HG02943 (cell line): ENCODE measurements around the gene KCTD13.
"Not testable (repeated sequence)": the region's sequence is repeated elsewhere in the genome, so short reads cannot be mapped to it uniquely, and the experiment has no call there.

ENCODE experiments used
- ATAC-seq: cut with Tn5 transposase; IDR thresholded peaks from one replicate; pipeline ENCODE4 v1.9.1; 2021; ENCODE audit warnings: mild to moderate bottlenecking, low read depth, moderate library complexity; ENCODE audit not compliant: unreplicated experiment

KCTD13 gene

DNA sequence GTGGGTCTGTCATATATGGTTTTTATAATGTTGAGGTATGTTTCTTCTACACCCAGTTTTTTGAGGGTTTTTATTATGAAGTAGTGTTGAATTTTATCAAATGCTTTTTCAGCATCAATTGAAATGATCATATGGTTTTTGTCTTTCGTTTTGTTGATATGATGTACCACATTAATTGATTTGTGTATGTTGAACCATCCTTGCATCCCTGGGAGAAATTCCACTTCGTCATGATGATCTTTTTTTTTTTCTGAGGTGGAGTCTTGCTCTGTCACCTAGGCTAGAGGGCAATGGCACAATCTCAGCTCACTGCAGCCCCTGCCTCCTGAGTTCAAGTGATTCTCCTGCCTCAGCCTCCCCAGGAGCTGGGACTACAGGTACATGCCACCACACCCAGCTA, 21.9 kb upstream of the KCTD13 start:
- ATAC-seq: no peak

- ATAC-seq: no peak
Observed at GRCh38 chr16:29943846-29944799, 18.1 kb upstream of the KCTD13 start.

GRCh38 chr16:29940656-29941055, 14.6 kb upstream of the KCTD13 start:
- ATAC-seq: no peak

GRCh38 chr16:29931750-29932149, 5.7 kb upstream of the KCTD13 start:
- ATAC-seq: not testable (repeated sequence)

GRCh38 chr16:29927070-29927905, 1.3 kb upstream of the KCTD13 start:
- no peak for ATAC-seq

- peak; percentile 6 for ATAC-seq
Observed at GRCh38 chr16:29926711-29927052, 656 bp upstream of the KCTD13 start.

- ATAC-seq: no peak
Observed at GRCh38 chr16:29925105-29925756, 795 bp downstream of the KCTD13 start.

DNA sequence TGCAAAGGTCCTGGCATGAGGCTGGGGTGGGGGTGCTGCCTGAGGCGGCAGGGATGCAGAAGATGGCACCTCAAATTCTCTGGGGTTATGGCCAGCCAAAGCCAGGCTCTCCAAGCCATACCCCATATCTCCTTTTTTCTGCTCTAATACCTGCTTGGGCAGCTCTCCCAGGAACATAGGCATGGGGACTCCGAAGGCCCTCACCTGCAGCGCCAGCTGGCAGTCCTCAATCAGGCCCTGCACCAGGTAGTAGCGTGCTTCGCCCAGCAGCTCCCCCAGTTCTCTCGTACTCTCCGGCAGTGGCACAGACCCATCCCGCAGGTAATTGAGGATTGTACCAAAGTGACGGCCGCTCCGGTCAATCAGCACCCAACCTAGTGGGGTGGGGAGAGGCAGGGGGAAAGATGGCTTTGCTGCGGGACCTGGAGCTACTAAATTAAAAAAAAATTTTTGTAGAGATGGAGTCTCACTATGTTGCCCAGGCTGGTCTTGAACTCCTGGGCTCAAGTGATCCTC, 3.0 kb downstream of the KCTD13 start:
- ATAC-seq: no peak

DNA sequence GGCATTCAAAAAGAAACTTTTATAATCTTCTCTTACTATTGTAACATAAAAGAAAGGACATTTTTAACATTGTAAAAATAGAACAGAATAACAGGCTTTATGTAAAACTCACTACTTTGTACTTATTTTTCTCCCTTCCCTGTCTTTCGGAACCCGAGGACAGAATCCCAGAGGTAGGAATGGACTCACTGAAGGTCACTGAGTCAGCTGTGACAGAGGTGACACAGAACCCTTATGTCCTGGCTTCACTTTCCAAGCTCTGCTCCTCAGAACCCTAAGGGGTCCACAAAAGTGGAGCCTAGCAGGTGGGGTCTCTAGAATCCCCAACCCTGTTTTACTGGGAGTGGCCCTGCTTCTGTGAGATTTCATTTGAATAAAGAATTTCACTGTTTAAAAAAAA, 3.7 kb downstream of the KCTD13 start:
- no peak for ATAC-seq

DNA sequence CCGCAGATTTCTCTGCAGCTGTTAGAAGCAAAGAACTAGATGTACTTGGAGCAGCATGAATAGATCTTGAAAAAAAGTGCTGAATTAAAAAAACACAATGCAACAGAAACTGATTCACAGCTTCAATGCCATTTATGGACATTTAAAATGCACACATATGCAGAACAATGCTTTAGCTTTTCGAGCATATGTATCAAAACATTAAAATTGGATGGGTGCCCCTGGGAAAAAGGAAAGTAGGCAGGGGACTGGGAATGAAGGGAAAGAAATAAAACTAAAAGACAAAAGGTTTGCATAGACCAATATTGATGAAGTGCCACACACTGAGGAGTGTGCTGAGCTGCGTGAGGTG, 5.0 kb downstream of the KCTD13 start:
- ATAC-seq: no peak

DNA sequence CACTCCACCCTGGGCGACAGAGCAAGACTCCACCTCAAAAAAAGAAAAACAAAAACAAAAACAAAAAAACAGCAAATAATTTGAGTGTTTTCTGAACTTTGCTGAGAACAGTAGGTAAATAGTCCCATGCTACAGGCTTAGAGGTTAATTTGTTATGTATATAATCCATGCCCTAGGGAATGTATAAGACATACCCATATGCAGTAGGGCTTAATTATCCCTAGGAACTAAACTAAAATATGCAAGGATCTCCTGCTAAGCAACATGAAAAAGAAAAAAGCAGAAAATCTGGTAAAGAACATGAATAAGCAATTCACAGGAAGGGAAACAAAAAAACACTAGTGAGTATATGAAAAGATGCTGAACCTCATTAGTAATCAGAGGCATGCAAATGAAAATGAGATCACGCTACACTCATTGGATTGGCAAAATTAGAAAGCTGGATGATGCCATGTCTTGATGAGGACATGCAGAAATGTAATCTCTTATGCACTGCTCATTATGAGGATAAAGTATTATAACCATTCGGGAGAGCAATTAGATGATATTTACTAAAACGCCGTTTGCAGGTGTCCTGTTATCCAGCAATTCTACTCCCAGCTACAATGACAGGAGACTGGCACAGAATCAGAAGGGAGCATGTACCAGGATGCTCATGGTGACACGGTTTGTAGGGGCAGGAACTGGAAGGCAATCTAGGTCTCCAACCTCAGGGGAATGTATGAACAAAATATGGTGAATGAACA, 5.6 kb downstream of the KCTD13 start:
- no peak for ATAC-seq

GRCh38 chr16:29916979-29917378, 9.0 kb downstream of the KCTD13 start:
- ATAC-seq: no peak

DNA sequence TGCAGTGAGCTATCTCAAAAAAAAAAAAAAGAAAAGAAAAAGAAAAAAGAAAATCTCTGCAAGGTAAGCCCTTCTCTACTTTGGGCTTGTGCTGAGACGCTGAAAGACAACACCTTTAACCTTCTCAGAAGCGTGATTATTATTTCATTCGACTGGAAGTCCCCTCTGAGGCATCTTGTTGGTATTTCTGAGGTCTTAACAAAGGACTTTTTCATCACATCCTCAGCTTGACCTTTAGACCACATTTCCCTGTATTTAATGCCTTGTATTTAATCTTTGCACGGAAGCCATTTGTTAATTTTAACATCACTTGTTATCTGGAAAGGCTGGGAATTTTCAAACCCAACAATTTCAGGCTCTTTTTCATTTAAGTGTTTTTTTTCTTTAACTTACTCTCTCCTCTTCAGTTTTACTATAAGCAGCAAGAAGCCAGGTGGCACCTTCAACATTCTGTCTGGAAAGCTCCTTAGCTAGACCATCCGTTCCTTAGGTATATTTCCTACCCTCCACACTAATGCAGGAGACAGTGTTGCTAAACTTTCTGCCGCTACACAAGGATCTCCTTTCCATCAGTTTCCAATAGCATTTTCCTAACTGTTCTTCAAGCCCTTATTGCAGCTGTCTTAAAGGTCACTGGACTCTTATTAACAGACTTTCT, 10.3 kb downstream of the KCTD13 start:
- no peak for ATAC-seq

DNA sequence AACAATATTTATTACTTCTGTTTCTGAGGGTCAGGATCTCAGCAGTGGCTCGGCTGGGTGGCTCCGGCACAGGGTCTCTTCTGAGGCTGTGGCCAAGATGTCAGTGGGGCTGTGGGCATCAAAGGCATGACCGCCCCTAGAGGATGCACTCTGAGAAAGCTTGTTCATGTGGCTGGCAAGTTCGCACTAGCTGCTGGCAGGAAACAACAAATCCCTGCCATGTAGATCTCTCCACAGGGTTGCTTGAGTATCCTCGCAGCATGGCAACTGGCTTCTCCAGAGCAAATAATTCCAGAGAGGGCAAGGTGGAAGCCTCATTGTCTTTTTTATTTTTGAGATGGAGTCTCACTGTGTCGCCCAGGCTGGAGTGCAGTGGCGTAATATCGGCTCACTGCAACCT, 12.5 kb downstream of the KCTD13 start:
- no peak for ATAC-seq

- no peak for ATAC-seq
Observed at GRCh38 chr16:29912087-29912486, 13.9 kb downstream of the KCTD13 start.

DNA sequence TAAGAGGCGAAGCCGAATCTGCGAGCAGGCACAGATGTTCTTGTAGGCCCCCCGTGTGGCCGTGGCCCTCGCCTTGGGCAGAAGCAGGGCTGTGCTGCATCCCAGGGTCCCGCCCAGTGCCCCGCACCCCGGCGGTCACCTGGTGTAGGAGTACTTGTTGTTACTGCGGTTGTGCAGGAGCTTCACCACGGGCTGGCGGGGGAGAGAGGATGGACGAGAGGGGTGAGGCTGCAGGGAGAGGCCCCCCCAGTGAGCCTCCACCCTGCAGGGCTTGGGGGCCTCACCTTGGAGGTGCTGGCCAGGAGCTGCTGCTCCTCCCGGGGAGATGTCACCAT, 14.4 kb downstream of the KCTD13 start:
- ATAC-seq: no peak

GRCh38 chr16:29910819-29911675, 15.0 kb downstream of the KCTD13 start:
- ATAC-seq: no peak

DNA sequence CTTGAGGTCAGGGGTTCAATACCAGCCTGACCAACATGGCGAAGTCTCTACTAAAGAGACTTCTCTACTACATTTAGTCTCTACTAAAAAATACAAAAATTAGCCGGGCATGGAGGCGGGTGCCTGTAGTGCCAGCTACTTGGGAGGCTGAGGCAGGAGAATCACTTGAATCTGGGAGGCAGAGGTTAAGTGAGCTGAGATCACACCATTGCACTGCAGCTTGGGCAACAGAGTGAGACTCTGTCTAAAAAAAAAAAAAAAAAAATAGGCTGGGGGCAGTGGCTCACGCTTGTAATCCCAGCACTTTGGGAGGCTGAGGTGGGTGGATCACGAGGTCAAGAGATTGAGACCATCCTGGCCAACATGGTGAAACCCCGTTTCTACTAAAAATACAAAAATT, 16.2 kb downstream of the KCTD13 start:
- ATAC-seq: not testable (repeated sequence)

GRCh38 chr16:29909391-29909790, 16.6 kb downstream of the KCTD13 start:
- no peak for ATAC-seq
